A549 (cell line): ENCODE measurements around the gene ZNRD2. TPM values are rescaled to one million over a fixed set of nuclear protein-coding genes. Genes with fewer than 3 reads are reported as not detected.

ENCODE experiments used
- ATAC-seq, 2 experiments: fragments of 200-7000 bp in 1 of 2; fragments of >200 bp in 1 of 2; cut with Nextera tagmentation in 1 of 2; cut with Tn5 transposase in 1 of 2; 3 replicates each; pipeline versions ENCODE4 v1.8.0 to v1.9.1; 2018 to 2020; ENCODE audit warnings: mild to moderate bottlenecking in 1 of 2, moderate library complexity in 1 of 2
- CTCF ChIA-PET: fragments of 300-600 bp; sonication (Branson Sonifier 250); formaldehyde crosslinking; extraction: SDS; loops from one replicate; lab custom pipeline; 2021; ENCODE audit warnings: antibody characterized with exemption, inconsistent platforms; lab: Yijun Ruan, JAX
- POLR2A ChIA-PET: fragments of 350-600 bp; formaldehyde crosslinking; extraction: SDS; loops from one replicate; lab custom pipeline; 2021; ENCODE audit warnings: antibody characterized with exemption, inconsistent platforms; lab: Yijun Ruan, JAX
- DNase-seq, 2 experiments: peaks; one replicate each; pipeline versions ENCODE4 v3.0.0 to v3.0.0-alpha.2; 2011 to 2016; ENCODE audit warnings: low read depth in 1 of 2, low spot score in 1 of 2
- FAIRE-seq: peaks from 2 replicates; lab custom pipeline; 2011; peaks lifted over from hg19 to GRCh38; lab: Jason Lieb, UNC
- H3K27ac ChIP-seq, 2 experiments: fragments of >200 bp; sonication (Bioruptor Twin); formaldehyde crosslinking; 3 replicates each; pipeline ENCODE4 v1.5.1; 2016 to 2017
- H3K4me1 ChIP-seq: fragments of >200 bp; sonication (Bioruptor Twin); formaldehyde crosslinking; 3 replicates; pipeline ENCODE4 v1.6.1; 2016
- H3K4me2 ChIP-seq: fragments of >200 bp; sonication (Bioruptor Twin); formaldehyde crosslinking; 3 replicates; pipeline ENCODE4 v1.6.1; 2016
- H3K4me3 ChIP-seq: fragments of >200 bp; sonication (Bioruptor Twin); formaldehyde crosslinking; 3 replicates; pipeline ENCODE4 v1.5.1; 2016
- H3K9me3 ChIP-seq: fragments of >200 bp; sonication (Bioruptor Twin); formaldehyde crosslinking; 3 replicates; pipeline ENCODE4 v1.6.1; 2016
- CHD4 ChIP-seq: fragments of 200-600 bp; sonication (generic); IDR thresholded peaks from 2 replicates; pipeline ENCODE4 v1.6.1; 2016; ENCODE audit warnings: antibody characterized with exemption, mild to moderate bottlenecking, borderline replicate concordance
- EHMT2 ChIP-seq: fragments of 200-600 bp; sonication (generic); IDR thresholded peaks from 2 replicates; pipeline ENCODE4 v1.6.1; 2016; ENCODE audit warnings: antibody characterized with exemption, low read depth, mild to moderate bottlenecking, moderate library complexity
- ELK1 ChIP-seq: fragments of 150-350 bp; IDR thresholded peaks from 2 replicates; pipeline ENCODE4 v1.6.1; 2014; ENCODE audit warnings: low read depth, mild to moderate bottlenecking, low read length
- GATA3 ChIP-seq: IDR thresholded peaks from 2 replicates; pipeline ENCODE4 v1.6.1; 2012; ENCODE audit warnings: borderline replicate concordance
- NR3C1 ChIP-seq: fragments of >200 bp; sonication (Bioruptor Twin); formaldehyde crosslinking; IDR thresholded peaks from 3 replicates; pipeline ENCODE4 v1.6.1; 2017
- RAD21 ChIP-seq, 2 experiments: fragments of >200 bp in 1 of 2; sonication (Bioruptor Twin) in 1 of 2; formaldehyde crosslinking in 1 of 2; IDR thresholded peaks in 1 of 2; conservative IDR thresholded peaks in 1 of 2; 2 replicates in 1 of 2; 3 replicates in 1 of 2; pipeline ENCODE4 v1.6.1; 2012 to 2018; ENCODE audit warnings: inconsistent platforms in 1 of 2
- RCOR1 ChIP-seq: fragments of 150-350 bp; IDR thresholded peaks from 2 replicates; pipeline ENCODE4 v1.6.1; 2014; ENCODE audit warnings: antibody characterized with exemption, low read length, low read depth
- RFX5 ChIP-seq: fragments of 450-650 bp; IDR thresholded peaks from 2 replicates; pipeline ENCODE4 v1.7.1; 2014; ENCODE audit warnings: antibody characterized with exemption, mild to moderate bottlenecking, moderate library complexity
- RNF2 ChIP-seq: fragments of 200-600 bp; sonication (generic); IDR thresholded peaks from 2 replicates; pipeline ENCODE4 v1.6.1; 2016; ENCODE audit warnings: low read depth, mild to moderate bottlenecking, antibody characterized with exemption, moderate library complexity, borderline replicate concordance
- SMC3 ChIP-seq: fragments of >200 bp; sonication (Bioruptor Twin); formaldehyde crosslinking; IDR thresholded peaks from 3 replicates; pipeline ENCODE4 v1.6.1; 2018; ENCODE audit warnings: inconsistent platforms
- TFCP2L1 ChIP-seq: fragments of 250-450 bp; sonication (Bioruptor Pico); IDR thresholded peaks from 2 replicates; pipeline ENCODE4 v1.5.0; 2021; ENCODE audit warnings: mild to moderate bottlenecking
- USF2 ChIP-seq: fragments of 450-650 bp; IDR thresholded peaks from 2 replicates; pipeline ENCODE4 v1.6.1; 2014; ENCODE audit warnings: antibody characterized with exemption
- ZFP36 ChIP-seq: fragments of 450-650 bp; IDR thresholded peaks from 2 replicates; pipeline ENCODE4 v1.6.1; 2014; ENCODE audit warnings: borderline replicate concordance; ENCODE audit not compliant: partially characterized antibody
- WGBS: methylation state at CpG from one replicate; pipeline ENCODE4 v1.1.6; 2017; ENCODE audit errors: missing lambda C conversion rate; 5-methylcytosine and 5-hydroxymethylcytosine counted together
- polyA plus RNA-seq, 4 experiments: library from polyadenylated mRNA; depleted of rRNA in 3 of 4; stranded (reverse); fragments of >200 nt; fragmentation: RNase III in 1 of 4; extraction: RNeasy Plus Mini Kit Qiagen cat#74134 plus additional on column Dnase treatment in 1 of 4; gene quantifications; 2 replicates in 3 of 4; 3 replicates in 1 of 4; pipeline ENCODE4 v1.2.3, GENCODE V29; 2011 to 2017
- TF ChIP-seq, protein P1 (sequence below): fragments of >200 bp; sonication (Bioruptor Twin); formaldehyde crosslinking; IDR thresholded peaks from 3 replicates; pipeline ENCODE4 v1.5.1; 2016

ZNRD2 gene
- polyA plus RNA-seq, 2 of the 4 experiments (the other 2 are of a cell fraction), result 28.2 to 66.1 TPM

GRCh38 chr11:65593518-65594414 lies 23.5 kb downstream of the ZNRD2 start:
- ChIA-PET CTCF (interaction anchor here (0.8 to 14.6 kb wide), 22 partner anchors 10 to 278 kb away, joined by 3 to 249 read pairs (median 5); partner anchors contain the start of genes EHBP1L1, FAM89B, MAP3K11 and MUS81), POLR2A (interaction anchor here (0.6 to 1.5 kb wide), 3 partner anchors 21 to 407 kb away, joined by 3 read pairs; partner anchors contain the start of gene PCNX3)
- ATAC-seq, result peak; percentile 42 to 73; a peak in 4 of 6 replicates
- no peak for FAIRE-seq
- TF ChIP-seq SMC3 (peak; percentile 58), USF2 (no peak), GATA3 (no peak), TFCP2L1 (CRISPR knock-in tag) (no peak), RAD21 (conservative IDR thresholded peaks at IDR 0.05 in 1 of 2, IDR thresholded peaks at IDR 0.05 in 1 of 2) (peak; percentile 34 to 43; a peak in 3 of 5 replicates)
- TF ChIP-seq, protein P1, sequence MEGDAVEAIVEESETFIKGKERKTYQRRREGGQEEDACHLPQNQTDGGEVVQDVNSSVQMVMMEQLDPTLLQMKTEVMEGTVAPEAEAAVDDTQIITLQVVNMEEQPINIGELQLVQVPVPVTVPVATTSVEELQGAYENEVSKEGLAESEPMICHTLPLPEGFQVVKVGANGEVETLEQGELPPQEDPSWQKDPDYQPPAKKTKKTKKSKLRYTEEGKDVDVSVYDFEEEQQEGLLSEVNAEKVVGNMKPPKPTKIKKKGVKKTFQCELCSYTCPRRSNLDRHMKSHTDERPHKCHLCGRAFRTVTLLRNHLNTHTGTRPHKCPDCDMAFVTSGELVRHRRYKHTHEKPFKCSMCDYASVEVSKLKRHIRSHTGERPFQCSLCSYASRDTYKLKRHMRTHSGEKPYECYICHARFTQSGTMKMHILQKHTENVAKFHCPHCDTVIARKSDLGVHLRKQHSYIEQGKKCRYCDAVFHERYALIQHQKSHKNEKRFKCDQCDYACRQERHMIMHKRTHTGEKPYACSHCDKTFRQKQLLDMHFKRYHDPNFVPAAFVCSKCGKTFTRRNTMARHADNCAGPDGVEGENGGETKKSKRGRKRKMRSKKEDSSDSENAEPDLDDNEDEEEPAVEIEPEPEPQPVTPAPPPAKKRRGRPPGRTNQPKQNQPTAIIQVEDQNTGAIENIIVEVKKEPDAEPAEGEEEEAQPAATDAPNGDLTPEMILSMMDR, result peak; percentile 66
- Histone ChIP-seq H3K4me2 (no peak overlapping the region), H3K9me3 (no peaks in the 10 kb centered on the region), H3K27ac (no peak overlapping the region), H3K4me3 (no peak overlapping the region), H3K4me1 (no peaks in the 10 kb centered on the region; the same call in 2 of the 3 replicates)
- no peak for DNase-seq
- WGBS, result 86% methylated on average over 17 of the region's 26 CpGs

GRCh38 chr11:65595131-65595530 lies 24.9 kb downstream of the ZNRD2 start:
- CTCF ChIA-PET, result interaction anchor here (1.0 to 14.6 kb wide), 10 partner anchors 11 to 280 kb away, joined by 3 to 249 read pairs (median 22); partner anchors contain the start of genes EHBP1L1, FAM89B, MAP3K11 and PCNX3
- peak; percentile 3 to 8; a peak in 3 of 6 replicates for ATAC-seq
- Histone ChIP-seq H3K9me3 (no peaks in the 10 kb centered on the region), H3K4me1 (no peaks in the 10 kb centered on the region; the same call in 2 of the 3 replicates), H3K4me3 (no peak overlapping the region), H3K27ac (0 out of 6 replicates have a peak overlapping the region, but pooled peaks of 1 of the 2 experiments have one; percentile 16), H3K4me2 (no peak overlapping the region)
- no peak for TF ChIP-seq EHMT2
- no peak for TF ChIP-seq RFX5
- TF ChIP-seq NR3C1, result no peak
- no peak for TF ChIP-seq RCOR1
- no peak for TF ChIP-seq CHD4
- no peak for TF ChIP-seq ELK1
- no peak for TF ChIP-seq ZFP36
- no peak for TF ChIP-seq RNF2
- TF ChIP-seq, protein P1, result no peak
- WGBS, result no CpG with 5 or more reads among the region's 3 CpGs
- POLR2A ChIA-PET, result no interaction called here
- no peak for FAIRE-seq
- DNase-seq, result no peak
